Thyroid gland (tissue), 4 donors: ENCODE measurements around the gene PAK5. TPM values are rescaled to one million over a fixed set of nuclear protein-coding genes. Genes with fewer than 3 reads are reported as not detected.

Experiments
- DNase-seq, 2 donors: peaks; one replicate each; pipeline ENCODE4 v3.0.0-alpha.2; 2019
- H3K27ac ChIP-seq, 3 donors: fragments of 200-600 bp; sonication (generic); 1 replicate in 2 of 3; 2 replicates in 1 of 3; pipeline ENCODE4 v1.5.1; 2016 to 2019; ENCODE audit warnings: mild to moderate bottlenecking in 1 of 3, moderate library complexity in 1 of 3
- H3K27me3 ChIP-seq: fragments of 200-600 bp; sonication (generic); one replicate; pipeline ENCODE4 v1.5.1; 2019
- H3K36me3 ChIP-seq, 2 donors: fragments of 200-600 bp; sonication (generic); one replicate each; pipeline ENCODE4 v1.5.1; 2016 to 2019
- H3K4me1 ChIP-seq, 2 donors: fragments of 200-600 bp; sonication (generic); one replicate each; pipeline ENCODE4 v1.5.1; 2017 to 2019
- H3K4me3 ChIP-seq, 3 donors: fragments of 200-600 bp; sonication (generic); replicated peaks in 1 of 3; 1 replicate in 2 of 3; 2 replicates in 1 of 3; pipeline ENCODE4 v1.5.1; 2016; ENCODE audit warnings: mild to moderate bottlenecking in 1 of 3
- H3K9me3 ChIP-seq: fragments of 200-600 bp; sonication (generic); one replicate; pipeline ENCODE4 v1.5.1; 2017
- POLR2A ChIP-seq, 2 donors: fragments of 450-650 bp; IDR thresholded peaks; one replicate each; pipeline ENCODE4 v1.6.1; 2017; ENCODE audit warnings: antibody characterized with exemption in 2 of 2, mild to moderate bottlenecking in 2 of 2, moderate library complexity in 1 of 2
- WGBS, 2 donors: methylation state at CpG; one replicate each; pipeline ENCODE4 v1.1.5; 2017; 5-methylcytosine and 5-hydroxymethylcytosine counted together
- intact Hi-C: fragments of 100-400 bp; cut with DNase I; formaldehyde crosslinking; loops from one replicate; pipeline ENCODE4 v1.15.1; 2023
- total RNA-seq, 4 donors: library from RNA; depleted of rRNA; stranded (reverse); fragments of >200 nt; gene quantifications; one replicate each; pipeline ENCODE4 v1.2.3, GENCODE V29; 2016
- TF ChIP-seq, protein P1 (sequence below), 6 experiments: fragments of 200-600 bp in 3 of 6; fragments of 450-650 bp in 3 of 6; sonication (generic) in 3 of 6; IDR thresholded peaks; one replicate each; pipeline ENCODE4 v1.5.1; 2016 to 2019; ENCODE audit warnings: antibody characterized with exemption in 6 of 6, mild to moderate bottlenecking in 2 of 6, inconsistent platforms in 1 of 6, moderate library complexity in 1 of 6

PAK5 gene
- total RNA-seq, 4 donors from 2014 or later = 0.13 to 0.33 TPM; not detected in 2

DNA sequence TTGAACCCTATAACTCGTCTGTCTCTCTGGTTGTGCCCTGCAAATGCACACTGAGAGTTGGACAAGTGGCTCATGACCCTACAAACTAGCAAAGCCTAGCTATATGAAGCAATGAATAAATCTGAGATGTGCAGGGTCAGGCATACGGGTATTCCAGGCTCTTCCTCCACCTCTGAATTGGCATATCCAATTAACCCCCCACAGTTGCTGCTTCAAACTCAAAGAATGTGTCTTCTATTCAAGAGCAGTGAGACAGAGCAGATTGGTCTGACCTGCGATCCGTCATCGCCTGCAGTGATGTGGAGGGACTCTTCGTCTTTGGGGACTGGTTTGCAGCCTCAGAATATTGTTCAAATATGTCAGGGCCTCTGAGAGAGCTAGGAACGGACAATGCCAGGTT, 264.7 kb downstream of the PAK5 start:
- Histone ChIP-seq H3K4me1 (no peaks in the 10 kb centered on the region), H3K4me3 (no peak overlapping the region), H3K27ac (no peak overlapping the region), H3K9me3 (no peaks in the 10 kb centered on the region), H3K36me3 (no peaks in the 10 kb centered on the region), H3K27me3 (no peaks in the 10 kb centered on the region)
- TF ChIP-seq, protein P1, sequence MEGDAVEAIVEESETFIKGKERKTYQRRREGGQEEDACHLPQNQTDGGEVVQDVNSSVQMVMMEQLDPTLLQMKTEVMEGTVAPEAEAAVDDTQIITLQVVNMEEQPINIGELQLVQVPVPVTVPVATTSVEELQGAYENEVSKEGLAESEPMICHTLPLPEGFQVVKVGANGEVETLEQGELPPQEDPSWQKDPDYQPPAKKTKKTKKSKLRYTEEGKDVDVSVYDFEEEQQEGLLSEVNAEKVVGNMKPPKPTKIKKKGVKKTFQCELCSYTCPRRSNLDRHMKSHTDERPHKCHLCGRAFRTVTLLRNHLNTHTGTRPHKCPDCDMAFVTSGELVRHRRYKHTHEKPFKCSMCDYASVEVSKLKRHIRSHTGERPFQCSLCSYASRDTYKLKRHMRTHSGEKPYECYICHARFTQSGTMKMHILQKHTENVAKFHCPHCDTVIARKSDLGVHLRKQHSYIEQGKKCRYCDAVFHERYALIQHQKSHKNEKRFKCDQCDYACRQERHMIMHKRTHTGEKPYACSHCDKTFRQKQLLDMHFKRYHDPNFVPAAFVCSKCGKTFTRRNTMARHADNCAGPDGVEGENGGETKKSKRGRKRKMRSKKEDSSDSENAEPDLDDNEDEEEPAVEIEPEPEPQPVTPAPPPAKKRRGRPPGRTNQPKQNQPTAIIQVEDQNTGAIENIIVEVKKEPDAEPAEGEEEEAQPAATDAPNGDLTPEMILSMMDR (IDR thresholded peaks at IDR 0.05) = no peak
- TF ChIP-seq POLR2A (IDR thresholded peaks at IDR 0.05) = no peak
- DNase-seq = no peak
- 68 to 80% methylated on average over 7 of the region's 7 CpGs for WGBS, 2 donors
- intact Hi-C loops = no loop called here

DNA sequence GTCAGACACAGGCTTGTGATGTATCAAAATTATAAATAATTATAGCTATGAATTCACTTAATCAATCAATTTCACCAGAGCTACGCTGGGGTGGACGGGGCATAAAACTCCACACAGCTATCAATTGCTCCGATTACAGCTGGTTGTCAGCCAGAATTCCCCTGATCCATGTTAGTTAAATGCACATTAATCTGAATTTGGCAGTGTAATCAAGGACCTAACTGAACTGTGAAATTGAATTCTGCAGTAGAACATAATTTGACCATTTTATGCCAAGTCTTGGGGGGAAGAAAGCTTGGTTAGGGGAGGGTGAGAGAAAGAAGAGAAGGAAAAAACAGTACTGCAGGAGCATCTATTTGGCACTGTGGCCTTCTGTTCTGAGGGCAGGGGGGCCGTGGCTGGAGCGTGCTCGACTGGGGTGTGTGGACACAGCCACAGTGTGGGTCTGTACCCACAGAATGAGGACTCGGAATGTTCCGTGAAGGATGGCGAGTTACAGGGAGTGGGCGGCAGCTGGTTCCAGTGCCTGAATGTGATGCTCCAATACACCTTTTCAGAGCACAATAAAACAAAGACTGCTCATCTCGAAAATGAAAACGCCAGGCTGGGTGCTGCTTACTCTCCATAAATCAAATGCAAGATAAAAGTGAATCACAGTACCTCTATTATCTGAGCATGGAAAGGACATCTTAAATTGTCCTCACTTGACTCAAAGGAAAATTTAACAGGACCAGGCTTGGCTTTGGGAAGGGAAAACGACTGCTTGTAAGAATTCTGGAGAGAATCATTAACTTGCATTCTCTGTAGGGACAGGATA, 265.3 kb downstream of the PAK5 start:
- Histone ChIP-seq H3K36me3 (no peaks in the 10 kb centered on the region), H3K4me1 (no peaks in the 10 kb centered on the region), H3K4me3 (no peak overlapping the region), H3K9me3 (no peaks in the 10 kb centered on the region), H3K27ac (no peak overlapping the region), H3K27me3 (no peaks in the 10 kb centered on the region)
- TF ChIP-seq, protein P1 (IDR thresholded peaks at IDR 0.05) = no peak
- no peak for DNase-seq
- intact Hi-C loops = no loop called here
- WGBS, 2 donors = 50 to 62% methylated on average over 13 of the region's 13 CpGs

DNA sequence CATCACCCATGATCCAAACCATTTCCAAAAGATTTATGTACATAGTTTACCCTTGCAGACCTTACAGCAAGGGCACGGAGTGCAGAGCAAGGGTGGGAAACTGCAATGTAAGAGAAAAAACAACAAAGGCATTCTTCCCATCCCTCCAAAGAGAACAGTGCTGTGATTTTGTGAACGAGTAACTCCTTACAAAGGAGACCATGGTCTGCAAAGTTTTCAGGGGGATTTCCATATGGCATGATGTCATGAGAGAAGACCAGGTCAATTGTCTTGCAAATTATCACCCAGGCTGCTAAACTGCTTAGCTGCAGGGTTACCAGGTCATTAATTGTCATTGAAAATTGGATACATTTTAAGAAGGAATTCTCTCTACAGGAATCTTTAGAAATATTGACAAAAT, 266.2 kb downstream of the PAK5 start:
- H3K27me3 ChIP-seq = no peaks in the 10 kb centered on the region
- 15 to 29% methylated on average over 2 of the region's 2 CpGs for WGBS, 2 donors
- no peaks in the 10 kb centered on the region for H3K36me3 ChIP-seq
- TF ChIP-seq, protein P1 (IDR thresholded peaks at IDR 0.05) = no peak
- no peak for TF ChIP-seq POLR2A (IDR thresholded peaks at IDR 0.05)
- no peaks in the 10 kb centered on the region for H3K4me1 ChIP-seq
- no peak overlapping the region for H3K4me3 ChIP-seq
- DNase-seq = no peak
- intact Hi-C loops = no loop called here
- no peaks in the 10 kb centered on the region for H3K9me3 ChIP-seq
- no peak overlapping the region for H3K27ac ChIP-seq

DNA sequence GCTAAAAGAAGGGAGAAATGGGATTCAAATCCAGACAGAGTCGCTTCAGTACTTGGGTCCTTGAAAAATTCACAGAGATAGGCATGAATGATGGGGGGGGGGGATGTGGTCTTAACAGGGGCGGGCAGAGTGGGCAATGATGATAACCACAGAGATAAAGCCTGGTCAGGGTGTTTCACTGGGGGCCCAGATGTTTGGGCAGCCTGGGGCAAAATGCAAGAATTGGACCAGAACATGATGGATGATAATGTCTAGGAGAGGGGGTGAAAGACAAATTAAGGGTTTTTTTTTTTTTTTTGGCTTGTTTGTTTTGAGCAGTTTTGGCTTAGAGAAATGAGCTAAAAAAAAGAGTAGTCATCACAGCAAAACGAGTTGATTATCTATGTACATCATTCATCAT, 267.1 kb downstream of the PAK5 start:
- 66 to 67% methylated on average over 3 of the region's 3 CpGs for WGBS, 2 donors
- no peak for DNase-seq
- intact Hi-C loops = no loop called here
- Histone ChIP-seq H3K9me3 (no peaks in the 10 kb centered on the region), H3K27ac (no peak overlapping the region), H3K4me1 (no peaks in the 10 kb centered on the region), H3K4me3 (no peak overlapping the region), H3K27me3 (no peaks in the 10 kb centered on the region), H3K36me3 (no peaks in the 10 kb centered on the region)
- no peak for TF ChIP-seq POLR2A (IDR thresholded peaks at IDR 0.05)
- TF ChIP-seq, protein P1 (IDR thresholded peaks at IDR 0.05) = no peak

DNA sequence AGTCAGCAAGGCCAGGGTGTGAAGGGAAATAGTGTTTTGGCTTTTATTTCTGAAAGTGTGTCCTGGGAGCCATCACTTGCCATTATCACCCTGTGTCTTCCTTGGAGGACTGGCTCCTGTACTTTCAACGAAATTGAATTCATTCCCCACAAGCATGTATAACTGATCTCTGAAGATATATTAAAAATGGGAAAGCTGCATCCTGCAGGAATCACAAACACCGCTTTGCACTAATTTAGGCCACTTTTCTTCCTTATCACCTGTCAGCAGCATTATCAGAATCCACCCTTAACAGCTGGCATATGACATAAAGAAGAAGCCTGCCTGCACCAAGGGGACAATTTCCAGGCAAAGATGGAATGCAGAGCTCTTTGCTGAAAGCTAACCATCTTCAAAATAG, 268.3 kb downstream of the PAK5 start:
- no peak for DNase-seq
- 80 to 86% methylated on average over 2 of the region's 2 CpGs for WGBS, 2 donors
- no peaks in the 10 kb centered on the region for H3K27me3 ChIP-seq
- TF ChIP-seq, protein P1 (IDR thresholded peaks at IDR 0.05) = no peak
- no peak for TF ChIP-seq POLR2A (IDR thresholded peaks at IDR 0.05)
- no peaks in the 10 kb centered on the region for H3K4me1 ChIP-seq
- H3K36me3 ChIP-seq = no peaks in the 10 kb centered on the region
- no peaks in the 10 kb centered on the region for H3K9me3 ChIP-seq
- intact Hi-C loops = no loop called here
- no peak overlapping the region for H3K4me3 ChIP-seq
- no peak overlapping the region for H3K27ac ChIP-seq
